Vagina (tissue), 2 donors: Measurements from ENCODE around the gene CLMP. TPM values are rescaled to one million over a fixed set of nuclear protein-coding genes. Genes with fewer than 3 reads are reported as not detected.

Experiments
- DNase-seq, 2 donors: peaks; one replicate each; pipeline ENCODE4 v3.0.0-alpha.2; 2017; ENCODE audit errors: extremely low spot score in 2 of 2
- H3K27ac ChIP-seq: fragments of 200-600 bp; sonication (generic); one replicate; pipeline ENCODE4 v1.5.1; 2019
- H3K27me3 ChIP-seq: fragments of 200-600 bp; sonication (generic); one replicate; pipeline ENCODE4 v1.5.1; 2019
- H3K36me3 ChIP-seq, 2 donors: fragments of 200-600 bp; sonication (generic); one replicate each; pipeline ENCODE4 v1.5.1; 2017 to 2019
- H3K4me1 ChIP-seq: fragments of 200-600 bp; sonication (generic); one replicate; pipeline ENCODE4 v1.5.1; 2019
- H3K4me3 ChIP-seq, 2 donors: fragments of 200-600 bp; sonication (generic); 1 replicate in 1 of 2; 2 replicates in 1 of 2; pipeline ENCODE4 v1.5.1; 2016 to 2019
- H3K9me3 ChIP-seq: fragments of 200-600 bp; sonication (generic); one replicate; pipeline ENCODE4 v1.5.1; 2019
- POLR2A ChIP-seq, 2 donors: fragments of 450-650 bp; IDR thresholded peaks; one replicate each; pipeline ENCODE4 v1.6.1; 2017; ENCODE audit warnings: antibody characterized with exemption in 2 of 2, mild to moderate bottlenecking in 2 of 2, moderate library complexity in 2 of 2
- POLR2AphosphoS5 ChIP-seq, 2 donors: sonication (generic); formaldehyde crosslinking; IDR thresholded peaks; one replicate each; pipeline ENCODE4 v1.9.0; 2017; ENCODE audit warnings: antibody characterized with exemption in 2 of 2, mild to moderate bottlenecking in 2 of 2, low read depth in 1 of 2; ENCODE audit not compliant: insufficient read depth in 1 of 2
- intact Hi-C: fragments of 100-400 bp; cut with DNase I; formaldehyde crosslinking; loops from one replicate; pipeline ENCODE4 v1.15.1; 2023
- total RNA-seq: library from RNA; depleted of rRNA; stranded (reverse); fragments of >200 nt; gene quantifications from one replicate; pipeline ENCODE4 v1.2.3, GENCODE V29; 2016
- TF ChIP-seq, protein P1 (sequence below), 3 experiments: fragments of 450-650 bp in 2 of 3; fragments of 200-600 bp in 1 of 3; sonication (generic) in 1 of 3; IDR thresholded peaks; one replicate each; pipeline ENCODE4 v1.5.1; 2017 to 2019; ENCODE audit warnings: antibody characterized with exemption in 3 of 3, mild to moderate bottlenecking in 2 of 3, moderate library complexity in 2 of 3

Gene CLMP
- total RNA-seq, 1 donor from 2014 or later = 99.4 TPM

DNA sequence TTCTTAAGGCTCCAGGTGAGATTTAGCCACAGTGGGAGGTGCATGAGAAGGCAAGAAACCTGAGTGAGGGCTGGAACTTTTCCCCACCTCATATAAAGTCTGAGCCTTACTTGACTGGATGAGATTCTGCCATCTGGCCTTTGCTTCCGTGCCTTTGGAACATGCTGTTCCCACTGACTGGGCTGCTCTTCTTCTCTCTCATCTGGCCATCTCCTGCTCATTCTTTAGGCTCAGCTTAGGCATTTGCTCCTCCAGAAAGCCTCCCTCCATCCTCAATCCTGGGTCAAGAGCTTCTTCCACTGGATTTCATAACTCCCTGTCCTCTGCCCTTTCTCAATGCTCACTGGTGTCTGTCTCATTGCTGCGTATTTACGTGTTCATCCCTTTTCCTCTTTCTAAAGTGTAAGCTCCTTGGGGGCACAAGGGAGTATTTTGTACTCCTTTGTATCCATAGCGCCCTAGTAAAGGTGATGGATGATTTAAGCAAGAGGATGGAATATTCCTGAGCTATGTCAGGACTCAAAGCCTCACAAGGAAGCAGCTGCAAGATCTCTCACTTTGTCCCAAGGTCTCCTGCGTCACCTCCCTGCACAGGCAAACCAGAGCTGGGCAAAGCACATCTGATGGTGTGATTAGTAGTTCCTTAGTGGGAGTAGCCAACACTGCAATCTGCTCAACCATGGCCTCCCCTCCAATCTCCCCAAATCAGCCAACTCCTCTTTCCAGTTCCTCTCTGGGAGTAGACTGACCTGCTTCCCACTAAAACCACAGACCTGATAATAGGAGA, 148.4 kb downstream of the CLMP start:
- Histone ChIP-seq H3K4me1 (no peaks in the 10 kb centered on the region), H3K27ac (no peak overlapping the region), H3K27me3 (no peaks in the 10 kb centered on the region), H3K4me3 (no peak overlapping the region), H3K36me3 (no peaks in the 10 kb centered on the region), H3K9me3 (no peaks in the 10 kb centered on the region)
- DNase-seq = no peak
- TF ChIP-seq POLR2A (IDR thresholded peaks at IDR 0.05) (no peak), POLR2AphosphoS5 (IDR thresholded peaks at IDR 0.05; ENCODE audit: insufficient read depth in 1 of 2, low read depth in 1 of 2) (no peak)
- TF ChIP-seq, protein P1, sequence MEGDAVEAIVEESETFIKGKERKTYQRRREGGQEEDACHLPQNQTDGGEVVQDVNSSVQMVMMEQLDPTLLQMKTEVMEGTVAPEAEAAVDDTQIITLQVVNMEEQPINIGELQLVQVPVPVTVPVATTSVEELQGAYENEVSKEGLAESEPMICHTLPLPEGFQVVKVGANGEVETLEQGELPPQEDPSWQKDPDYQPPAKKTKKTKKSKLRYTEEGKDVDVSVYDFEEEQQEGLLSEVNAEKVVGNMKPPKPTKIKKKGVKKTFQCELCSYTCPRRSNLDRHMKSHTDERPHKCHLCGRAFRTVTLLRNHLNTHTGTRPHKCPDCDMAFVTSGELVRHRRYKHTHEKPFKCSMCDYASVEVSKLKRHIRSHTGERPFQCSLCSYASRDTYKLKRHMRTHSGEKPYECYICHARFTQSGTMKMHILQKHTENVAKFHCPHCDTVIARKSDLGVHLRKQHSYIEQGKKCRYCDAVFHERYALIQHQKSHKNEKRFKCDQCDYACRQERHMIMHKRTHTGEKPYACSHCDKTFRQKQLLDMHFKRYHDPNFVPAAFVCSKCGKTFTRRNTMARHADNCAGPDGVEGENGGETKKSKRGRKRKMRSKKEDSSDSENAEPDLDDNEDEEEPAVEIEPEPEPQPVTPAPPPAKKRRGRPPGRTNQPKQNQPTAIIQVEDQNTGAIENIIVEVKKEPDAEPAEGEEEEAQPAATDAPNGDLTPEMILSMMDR (IDR thresholded peaks at IDR 0.05) = no peak
- intact Hi-C loops = no loop called here

DNA sequence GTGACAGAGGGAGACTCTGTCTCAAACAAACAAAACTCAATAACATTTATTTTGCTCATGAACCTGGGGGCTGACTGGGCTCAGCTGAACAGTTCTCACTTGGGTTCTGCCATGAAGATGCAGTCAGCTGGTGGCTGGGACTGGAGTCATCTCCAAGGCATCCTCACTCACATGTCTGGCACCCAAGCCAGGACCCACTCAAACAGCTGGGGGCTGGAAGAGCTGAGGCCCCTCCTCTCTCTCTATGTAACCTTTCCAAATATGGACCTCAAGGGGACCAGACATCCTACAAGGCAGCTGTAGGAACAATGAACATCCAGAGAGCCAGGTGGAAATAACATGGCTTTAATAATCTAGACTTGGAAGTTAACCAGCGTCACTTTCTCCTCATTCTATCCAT, 149.9 kb downstream of the CLMP start:
- H3K4me3 ChIP-seq = no peak overlapping the region
- H3K27me3 ChIP-seq = no peaks in the 10 kb centered on the region
- no peaks in the 10 kb centered on the region for H3K36me3 ChIP-seq
- no peak overlapping the region for H3K27ac ChIP-seq
- no peak for DNase-seq
- intact Hi-C loops = no loop called here
- H3K9me3 ChIP-seq = no peaks in the 10 kb centered on the region
- no peaks in the 10 kb centered on the region for H3K4me1 ChIP-seq
- TF ChIP-seq, protein P1 (IDR thresholded peaks at IDR 0.05) = no peak
- TF ChIP-seq POLR2AphosphoS5 (IDR thresholded peaks at IDR 0.05; ENCODE audit: insufficient read depth in 1 of 2, low read depth in 1 of 2) (no peak), POLR2A (IDR thresholded peaks at IDR 0.05) (no peak)

DNA sequence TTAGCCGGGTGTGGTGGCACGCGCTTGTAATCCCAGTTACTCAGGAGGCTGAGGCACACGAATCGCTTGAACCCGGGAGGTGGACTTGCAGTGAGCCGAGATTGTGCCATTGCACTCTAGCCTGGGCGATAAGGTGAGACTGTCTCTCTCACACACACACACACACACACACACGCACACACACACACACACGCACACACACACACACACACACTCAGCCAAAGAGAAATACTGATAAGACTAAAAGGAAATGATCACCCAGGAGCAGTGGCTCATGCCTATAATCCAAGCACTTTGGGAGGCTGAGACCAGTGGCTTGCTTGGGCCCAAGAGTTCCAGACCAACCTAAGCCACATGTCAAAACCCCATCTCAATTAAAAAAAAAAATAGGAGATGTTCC, 153.9 kb downstream of the CLMP start:
- Histone ChIP-seq H3K27ac (no peak overlapping the region), H3K36me3 (no peaks in the 10 kb centered on the region), H3K4me3 (no peak overlapping the region), H3K9me3 (no peaks in the 10 kb centered on the region), H3K4me1 (no peaks in the 10 kb centered on the region), H3K27me3 (no peaks in the 10 kb centered on the region)
- DNase-seq = no peak
- TF ChIP-seq, protein P1 (IDR thresholded peaks at IDR 0.05) = no peak
- TF ChIP-seq POLR2AphosphoS5 (IDR thresholded peaks at IDR 0.05; ENCODE audit: insufficient read depth in 1 of 2, low read depth in 1 of 2) = no peak
- TF ChIP-seq POLR2A (IDR thresholded peaks at IDR 0.05) = no peak
- intact Hi-C loops = no loop called here

DNA sequence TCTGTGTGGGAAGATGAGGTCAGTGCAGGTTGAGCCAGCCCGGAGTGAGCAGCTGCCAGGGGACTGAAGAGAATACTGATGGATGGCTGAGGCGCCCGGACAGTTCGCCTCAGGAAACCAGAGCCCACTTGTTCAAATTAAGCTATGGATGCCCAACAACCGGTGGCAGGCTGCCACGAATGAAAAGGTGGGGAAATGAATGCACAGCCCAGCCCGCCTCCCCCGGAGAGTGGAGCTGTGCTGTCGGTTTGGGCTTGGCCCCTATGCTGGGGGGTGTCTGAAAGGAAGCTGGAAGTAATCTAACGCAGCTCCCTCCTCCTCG, 155.0 kb downstream of the CLMP start:
- Histone ChIP-seq H3K4me3 (no peak overlapping the region), H3K27ac (no peak overlapping the region), H3K4me1 (no peaks in the 10 kb centered on the region), H3K27me3 (no peaks in the 10 kb centered on the region), H3K9me3 (no peaks in the 10 kb centered on the region), H3K36me3 (no peaks in the 10 kb centered on the region)
- intact Hi-C loops = no loop called here
- TF ChIP-seq POLR2AphosphoS5 (IDR thresholded peaks at IDR 0.05; ENCODE audit: insufficient read depth in 1 of 2, low read depth in 1 of 2) (no peak), POLR2A (IDR thresholded peaks at IDR 0.05) (no peak)
- TF ChIP-seq, protein P1 (IDR thresholded peaks at IDR 0.05) = no peak
- DNase-seq = no peak

DNA sequence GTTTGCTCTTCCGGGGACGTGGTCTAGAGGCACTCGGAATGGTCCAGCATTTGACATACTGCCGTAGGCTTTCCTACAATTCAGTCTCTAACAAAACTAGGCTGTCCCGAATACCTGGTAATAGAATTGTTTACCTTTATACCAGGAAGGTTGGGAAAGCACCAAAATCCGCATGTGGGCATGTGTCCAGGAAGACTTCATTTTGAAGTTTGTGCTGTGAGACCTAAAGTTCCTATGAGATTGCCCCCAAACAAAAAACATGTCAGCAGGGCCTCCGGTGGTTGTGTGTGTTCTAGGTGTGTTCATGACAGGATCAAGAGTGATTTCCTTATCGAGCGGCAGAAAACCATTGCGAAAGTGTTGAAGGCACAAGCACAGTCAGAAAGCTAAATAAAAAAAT, 159.2 kb downstream of the CLMP start:
- Histone ChIP-seq H3K9me3 (no peaks in the 10 kb centered on the region), H3K27ac (no peak overlapping the region), H3K36me3 (no peaks in the 10 kb centered on the region), H3K4me3 (no peak overlapping the region), H3K4me1 (no peaks in the 10 kb centered on the region), H3K27me3 (no peaks in the 10 kb centered on the region)
- DNase-seq = no peak
- no peak for TF ChIP-seq POLR2A (IDR thresholded peaks at IDR 0.05)
- TF ChIP-seq POLR2AphosphoS5 (IDR thresholded peaks at IDR 0.05; ENCODE audit: insufficient read depth in 1 of 2, low read depth in 1 of 2) = no peak
- TF ChIP-seq, protein P1 (IDR thresholded peaks at IDR 0.05) = no peak
- intact Hi-C loops = no loop called here
